Stimulated activated CD8-positive, alpha-beta memory T cell treated with anti-CD3 and anti-CD28 coated beads, Interleukin-7, amount 100 ng/mL, for 4 hours (primary cell): ENCODE results near the gene PNMA8B.
"Not testable (repeated sequence)": the region's sequence is repeated elsewhere in the genome, so short reads cannot be mapped to it uniquely, and the experiment has no call there.

Experiments used
- DNase-seq, 2 donors: peaks; one replicate each; pipeline ENCODE4 v3.0.0-alpha.2; 2020; ENCODE audit warnings: low read depth in 2 of 2

The PNMA8B gene

GRCh38 chr19:46513461-46514236 lies 18.0 kb upstream of the PNMA8B start:
- peak; percentile 45 to 62 for DNase-seq

- DNase-seq: no peak
These were observed 15.6 kb upstream of the PNMA8B start for GRCh38 chr19:46511237-46511636.

GRCh38 chr19:46508206-46508605 lies 12.5 kb upstream of the PNMA8B start:
- DNase-seq: no peak

- DNase-seq: no peak
These were observed 8.3 kb upstream of the PNMA8B start for GRCh38 chr19:46503848-46504453.

GRCh38 chr19:46502891-46503290 lies 7.2 kb upstream of the PNMA8B start:
- DNase-seq: no peak

GRCh38 chr19:46499692-46500091 lies 4.0 kb upstream of the PNMA8B start:
- no peak for DNase-seq

GRCh38 chr19:46497773-46498172 lies 2.1 kb upstream of the PNMA8B start:
- DNase-seq: no peak

- DNase-seq: not testable (repeated sequence)
These were observed 1.2 kb upstream of the PNMA8B start for GRCh38 chr19:46496886-46497285.

GRCh38 chr19:46496304-46496703 lies 637 bp upstream of the PNMA8B start:
- DNase-seq: no peak

- DNase-seq: no peak
These were observed 504 bp downstream of the PNMA8B start for GRCh38 chr19:46494941-46495785.

- no peak for DNase-seq
These were observed 1.3 kb downstream of the PNMA8B start for GRCh38 chr19:46494146-46494940.

GRCh38 chr19:46493236-46494145 lies 2.2 kb downstream of the PNMA8B start:
- DNase-seq: no peak

GRCh38 chr19:46492841-46493235 lies 2.8 kb downstream of the PNMA8B start:
- no peak for DNase-seq

GRCh38 chr19:46491975-46492682 lies 3.5 kb downstream of the PNMA8B start:
- DNase-seq: no peak

- no peak for DNase-seq
These were observed 4.9 kb downstream of the PNMA8B start for GRCh38 chr19:46490774-46491173.

GRCh38 chr19:46489445-46490272 lies 6.0 kb downstream of the PNMA8B start:
- DNase-seq: no peak

- no peak for DNase-seq
These were observed 7.1 kb downstream of the PNMA8B start for GRCh38 chr19:46488551-46488950.

GRCh38 chr19:46487802-46488445 lies 7.7 kb downstream of the PNMA8B start:
- DNase-seq: peak; percentile 29 to 49
